ENCODE measurements around the gene LGALS3.

DNA sequence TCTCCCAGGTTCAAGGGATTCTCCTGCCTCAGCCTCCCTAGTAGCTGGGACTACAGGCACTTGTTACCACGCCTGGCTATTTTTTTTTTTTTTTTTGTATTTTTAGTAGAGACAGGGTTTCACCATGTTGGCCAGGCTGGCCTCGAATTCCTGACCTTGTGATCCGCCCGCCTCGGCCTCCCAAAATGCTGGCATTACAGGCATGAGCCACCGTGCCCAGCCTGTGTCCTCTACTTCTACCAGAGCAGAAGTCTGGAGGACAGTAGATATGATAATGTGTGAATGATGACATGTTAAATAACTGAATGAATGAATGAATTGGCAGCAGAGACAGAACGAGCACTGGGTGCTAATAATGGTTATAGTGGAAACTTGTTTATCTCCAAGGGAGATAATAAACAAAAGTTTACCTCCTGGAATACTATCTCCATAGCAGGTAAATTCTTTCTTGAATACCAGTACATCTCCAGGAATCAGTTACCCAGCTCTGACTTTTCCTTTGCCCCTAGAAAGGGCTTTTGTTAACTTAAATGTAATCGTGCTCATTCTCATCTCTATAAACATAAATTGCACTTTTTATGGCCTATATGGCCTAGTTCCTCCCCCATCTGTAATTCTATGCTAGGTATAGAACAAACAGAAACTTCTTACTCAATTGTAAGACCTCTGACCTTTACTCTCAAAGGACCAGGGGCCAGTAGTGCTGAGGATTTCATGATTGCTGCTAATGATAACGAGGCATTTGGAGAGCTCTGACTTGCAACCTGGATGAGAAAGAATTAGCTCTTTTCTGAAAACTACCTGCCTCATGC lies 7.2 kb upstream of the LGALS3 start:
- TF ChIP-seq, protein P1, sequence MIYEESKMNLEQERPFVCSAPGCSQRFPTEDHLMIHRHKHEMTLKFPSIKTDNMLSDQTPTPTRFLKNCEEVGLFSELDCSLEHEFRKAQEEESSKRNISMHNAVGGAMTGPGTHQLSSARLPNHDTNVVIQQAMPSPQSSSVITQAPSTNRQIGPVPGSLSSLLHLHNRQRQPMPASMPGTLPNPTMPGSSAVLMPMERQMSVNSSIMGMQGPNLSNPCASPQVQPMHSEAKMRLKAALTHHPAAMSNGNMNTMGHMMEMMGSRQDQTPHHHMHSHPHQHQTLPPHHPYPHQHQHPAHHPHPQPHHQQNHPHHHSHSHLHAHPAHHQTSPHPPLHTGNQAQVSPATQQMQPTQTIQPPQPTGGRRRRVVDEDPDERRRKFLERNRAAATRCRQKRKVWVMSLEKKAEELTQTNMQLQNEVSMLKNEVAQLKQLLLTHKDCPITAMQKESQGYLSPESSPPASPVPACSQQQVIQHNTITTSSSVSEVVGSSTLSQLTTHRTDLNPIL (CRISPR knock-in tag; IDR thresholded peaks at IDR 0.05; ENCODE audit: low read depth), result no peak
- TF ChIP-seq ESRRG (CRISPR knock-in tag; IDR thresholded peaks at IDR 0.05) (no peak), TOX (CRISPR knock-in tag; IDR thresholded peaks at IDR 0.05; ENCODE audit: borderline replicate concordance) (no peak), SNAI2 (CRISPR knock-in tag; IDR thresholded peaks at IDR 0.05) (no peak), CSDC2 (CRISPR knock-in tag; IDR thresholded peaks at IDR 0.05) (no peak), ARNTL (CRISPR knock-in tag; IDR thresholded peaks at IDR 0.05; ENCODE audit: borderline replicate concordance, low read depth) (no peak)
- TF ChIP-seq, protein P2, sequence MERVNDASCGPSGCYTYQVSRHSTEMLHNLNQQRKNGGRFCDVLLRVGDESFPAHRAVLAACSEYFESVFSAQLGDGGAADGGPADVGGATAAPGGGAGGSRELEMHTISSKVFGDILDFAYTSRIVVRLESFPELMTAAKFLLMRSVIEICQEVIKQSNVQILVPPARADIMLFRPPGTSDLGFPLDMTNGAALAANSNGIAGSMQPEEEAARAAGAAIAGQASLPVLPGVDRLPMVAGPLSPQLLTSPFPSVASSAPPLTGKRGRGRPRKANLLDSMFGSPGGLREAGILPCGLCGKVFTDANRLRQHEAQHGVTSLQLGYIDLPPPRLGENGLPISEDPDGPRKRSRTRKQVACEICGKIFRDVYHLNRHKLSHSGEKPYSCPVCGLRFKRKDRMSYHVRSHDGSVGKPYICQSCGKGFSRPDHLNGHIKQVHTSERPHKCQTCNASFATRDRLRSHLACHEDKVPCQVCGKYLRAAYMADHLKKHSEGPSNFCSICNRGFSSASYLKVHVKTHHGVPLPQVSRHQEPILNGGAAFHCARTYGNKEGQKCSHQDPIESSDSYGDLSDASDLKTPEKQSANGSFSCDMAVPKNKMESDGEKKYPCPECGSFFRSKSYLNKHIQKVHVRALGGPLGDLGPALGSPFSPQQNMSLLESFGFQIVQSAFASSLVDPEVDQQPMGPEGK (CRISPR knock-in tag; IDR thresholded peaks at IDR 0.05; ENCODE audit: borderline replicate concordance), result no peak
- TF ChIP-seq, protein P3, sequence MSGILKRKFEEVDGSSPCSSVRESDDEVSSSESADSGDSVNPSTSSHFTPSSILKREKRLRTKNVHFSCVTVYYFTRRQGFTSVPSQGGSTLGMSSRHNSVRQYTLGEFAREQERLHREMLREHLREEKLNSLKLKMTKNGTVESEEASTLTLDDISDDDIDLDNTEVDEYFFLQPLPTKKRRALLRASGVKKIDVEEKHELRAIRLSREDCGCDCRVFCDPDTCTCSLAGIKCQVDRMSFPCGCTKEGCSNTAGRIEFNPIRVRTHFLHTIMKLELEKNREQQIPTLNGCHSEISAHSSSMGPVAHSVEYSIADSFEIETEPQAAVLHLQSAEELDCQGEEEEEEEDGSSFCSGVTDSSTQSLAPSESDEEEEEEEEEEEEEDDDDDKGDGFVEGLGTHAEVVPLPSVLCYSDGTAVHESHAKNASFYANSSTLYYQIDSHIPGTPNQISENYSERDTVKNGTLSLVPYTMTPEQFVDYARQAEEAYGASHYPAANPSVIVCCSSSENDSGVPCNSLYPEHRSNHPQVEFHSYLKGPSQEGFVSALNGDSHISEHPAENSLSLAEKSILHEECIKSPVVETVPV (CRISPR knock-in tag; IDR thresholded peaks at IDR 0.05), result no peak
